H9 (cell line): ENCODE data around the gene DUS4L. TPM values are rescaled to one million over a fixed set of nuclear protein-coding genes. Genes with fewer than 3 reads are reported as not detected.

ENCODE experiments used
- DNase-seq: peaks from one replicate; pipeline ENCODE4 v3.0.0-alpha.2; 2017
- H2AFZ ChIP-seq: one replicate; pipeline ENCODE4 v1.6.1; 2013; ENCODE audit warnings: mild to moderate bottlenecking, low read length, control low read depth, moderate library complexity
- H2AK5ac ChIP-seq: 2 replicates; pipeline ENCODE4 v1.6.1; 2013; ENCODE audit warnings: low read length, control low read depth, mixed read lengths; ENCODE audit not compliant: insufficient read length
- H2BK120ac ChIP-seq: one replicate; pipeline ENCODE4 v1.6.1; 2013; ENCODE audit warnings: low read depth, mild to moderate bottlenecking, low read length, control low read depth, inconsistent platforms; ENCODE audit not compliant: poor library complexity, severe bottlenecking
- H2BK12ac ChIP-seq: 2 replicates; pipeline ENCODE4 v1.6.1; 2013; ENCODE audit warnings: low read length, control low read depth, mixed read lengths, low read depth; ENCODE audit not compliant: insufficient read length
- H2BK15ac ChIP-seq: 2 replicates; pipeline ENCODE4 v1.6.1; 2013; ENCODE audit warnings: low read depth, low read length, control low read depth
- H2BK20ac ChIP-seq: one replicate; pipeline ENCODE4 v1.6.1; 2013; ENCODE audit warnings: low read depth, mild to moderate bottlenecking, low read length, control low read depth, inconsistent platforms; ENCODE audit not compliant: poor library complexity, severe bottlenecking
- H2BK5ac ChIP-seq: 2 replicates; pipeline ENCODE4 v1.6.1; 2013; ENCODE audit warnings: low read length, control low read depth, mixed read lengths; ENCODE audit not compliant: insufficient read length
- H3K14ac ChIP-seq: 2 replicates; pipeline ENCODE4 v1.6.1; 2013; ENCODE audit warnings: low read length, control low read depth; ENCODE audit not compliant: insufficient read depth
- H3K18ac ChIP-seq: 2 replicates; pipeline ENCODE4 v1.6.1; 2013; ENCODE audit warnings: low read depth, mild to moderate bottlenecking, mixed read lengths, low read length, control low read depth; ENCODE audit not compliant: insufficient read length
- H3K23ac ChIP-seq: 2 replicates; pipeline ENCODE4 v1.6.1; 2013; ENCODE audit warnings: low read length, control low read depth, mixed read lengths, low read depth; ENCODE audit not compliant: insufficient read length
- H3K23me2 ChIP-seq: 2 replicates; pipeline ENCODE4 v1.6.1; 2013; ENCODE audit warnings: low read depth, mild to moderate bottlenecking, mixed read lengths, low read length, control low read depth; ENCODE audit not compliant: insufficient read length, poor library complexity, severe bottlenecking
- H3K27ac ChIP-seq: 2 replicates; pipeline ENCODE4 v1.5.1; 2013; ENCODE audit warnings: low read length, control low read depth, mixed read lengths, low read depth; ENCODE audit not compliant: insufficient read length
- H3K27me3 ChIP-seq: 2 replicates; pipeline ENCODE4 v1.6.1; 2013; ENCODE audit warnings: low read length, control low read depth, inconsistent platforms; ENCODE audit not compliant: insufficient read depth
- H3K4ac ChIP-seq: 2 replicates; pipeline ENCODE4 v1.6.1; 2013; ENCODE audit warnings: low read depth, mild to moderate bottlenecking, control low read depth, inconsistent platforms, low read length, moderate library complexity
- H3K4me1 ChIP-seq: 2 replicates; pipeline ENCODE4 v1.6.1; 2013; ENCODE audit warnings: low read length, control low read depth, inconsistent platforms; ENCODE audit not compliant: insufficient read depth
- H3K4me2 ChIP-seq: 2 replicates; pipeline ENCODE4 v1.6.1; 2013; ENCODE audit warnings: low read length, control low read depth, mixed read lengths; ENCODE audit not compliant: insufficient read length, insufficient read depth
- H3K56ac ChIP-seq: 2 replicates; pipeline ENCODE4 v1.6.1; 2013; ENCODE audit warnings: low read depth, mild to moderate bottlenecking, mixed read lengths, low read length, control low read depth; ENCODE audit not compliant: insufficient read length
- H3K79me1 ChIP-seq: 2 replicates; pipeline ENCODE4 v1.6.1; 2013; ENCODE audit warnings: low read depth, mild to moderate bottlenecking, moderate library complexity, low read length, control low read depth, inconsistent platforms; ENCODE audit not compliant: insufficient read depth, poor library complexity, severe bottlenecking
- H3K79me2 ChIP-seq: 2 replicates; pipeline ENCODE4 v1.6.1; 2013; ENCODE audit warnings: low read length, control low read depth, inconsistent platforms; ENCODE audit not compliant: insufficient read depth
- H3K9ac ChIP-seq: 2 replicates; pipeline ENCODE4 v1.6.1; 2013; ENCODE audit warnings: low read length, control low read depth, mixed read lengths; ENCODE audit not compliant: insufficient read length; ENCODE audit errors: extremely low read depth
- H3K9me3 ChIP-seq: one replicate; pipeline ENCODE4 v1.6.1; 2013; ENCODE audit warnings: low read depth, low read length, inconsistent platforms; ENCODE audit not compliant: control insufficient read depth
- H3T11ph ChIP-seq: one replicate; pipeline ENCODE4 v1.6.1; 2013; ENCODE audit warnings: mild to moderate bottlenecking, low read length, control low read depth, inconsistent platforms
- H4K20me1 ChIP-seq: one replicate; pipeline ENCODE4 v1.6.1; 2013; ENCODE audit not compliant: control insufficient read depth, insufficient read length, insufficient read depth
- H4K5ac ChIP-seq: 2 replicates; pipeline ENCODE4 v1.6.1; 2013; ENCODE audit warnings: low read depth, mild to moderate bottlenecking, mixed read lengths, low read length, control low read depth; ENCODE audit not compliant: insufficient read length
- H4K8ac ChIP-seq: replicated peaks from 2 replicates; pipeline ENCODE4 v1.6.1; 2013; ENCODE audit warnings: low read length, control low read depth, mixed read lengths, low read depth; ENCODE audit not compliant: insufficient read length
- H4K91ac ChIP-seq: 2 replicates; pipeline ENCODE4 v1.6.1; 2013; ENCODE audit warnings: low read depth, mild to moderate bottlenecking, moderate library complexity, mixed read lengths, low read length, control low read depth; ENCODE audit not compliant: insufficient read length
- H3K27ac Mint-ChIP-seq, 3 experiments: 2 replicates in 2 of 3; 3 replicates in 1 of 3; pipeline ENCODE4 v1.8.0; 2020 to 2021; ENCODE audit warnings: mixed read lengths in 3 of 3, mild to moderate bottlenecking in 1 of 3, moderate library complexity in 1 of 3
- H3K27me3 Mint-ChIP-seq: 2 replicates; pipeline ENCODE4 v1.8.0; 2021; ENCODE audit warnings: low read depth, mild to moderate bottlenecking, moderate library complexity, mixed read lengths
- H3K36me3 Mint-ChIP-seq, 3 experiments: 2 replicates in 2 of 3; 3 replicates in 1 of 3; pipeline ENCODE4 v1.8.0; 2020 to 2021; ENCODE audit warnings: low read depth in 3 of 3, mixed read lengths in 3 of 3; ENCODE audit not compliant: insufficient read depth in 1 of 3
- H3K4me1 Mint-ChIP-seq, 2 experiments: 2 replicates each; pipeline ENCODE4 v1.8.0; 2020; ENCODE audit warnings: mixed read lengths in 2 of 2
- H3K4me3 Mint-ChIP-seq, 2 experiments: 2 replicates in 1 of 2; 3 replicates in 1 of 2; pipeline ENCODE4 v1.8.0; 2020 to 2021; ENCODE audit warnings: mild to moderate bottlenecking in 2 of 2, mixed read lengths in 2 of 2, moderate library complexity in 1 of 2
- H3K9me3 Mint-ChIP-seq, 2 experiments: 2 replicates in 1 of 2; 3 replicates in 1 of 2; pipeline ENCODE4 v1.8.0; 2020; ENCODE audit warnings: mild to moderate bottlenecking in 2 of 2, mixed read lengths in 2 of 2, moderate library complexity in 1 of 2
- WGBS: extraction: QIAGEN DNeasy Blood & Tissue Kit; methylation state at CpG from one replicate; pipeline ENCODE4 v1.1.7; 2013; ENCODE audit warnings: missing lambda C conversion rate, low lambda C conversion rate, mixed read lengths; ENCODE audit not compliant: insufficient read length; ENCODE audit errors: extremely low coverage; 5-methylcytosine and 5-hydroxymethylcytosine counted together
- total RNA-seq: library from RNA; stranded (reverse); gene quantifications from 2 replicates; pipeline ENCODE4 v1.2.1, GENCODE V29; 2021
- TF ChIP-seq, protein P1 (sequence below): fragments of 200-600 bp; sonication (generic); conservative IDR thresholded peaks from 3 replicates; pipeline ENCODE4 v1.8.0; 2021; ENCODE audit warnings: antibody characterized with exemption, mild to moderate bottlenecking

Gene DUS4L
- total RNA-seq, 1 experiment from 2014 or later: 10.8 TPM

DNA sequence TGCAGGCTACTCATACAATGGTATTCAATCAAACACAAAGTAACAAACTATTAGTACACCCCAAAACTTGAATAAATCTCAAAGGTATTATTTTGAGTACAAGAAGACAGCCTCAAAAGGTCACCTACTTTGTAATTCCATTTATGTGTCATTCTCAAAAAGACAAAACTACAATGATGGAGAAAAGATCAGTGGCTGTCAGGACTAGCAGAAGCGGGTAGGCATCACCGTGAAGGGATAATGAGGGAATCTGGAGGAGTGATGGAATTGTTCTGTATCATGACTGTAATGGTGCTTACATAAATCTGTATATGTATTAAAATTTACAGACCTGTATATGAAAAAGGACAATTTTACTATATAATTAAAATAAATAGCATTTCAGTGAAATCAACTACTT, 37.1 kb upstream of the DUS4L start:
- Histone ChIP-seq H2BK120ac (no peak overlapping the region), H3K9ac (no peak overlapping the region), H2BK15ac (no peak overlapping the region), H4K8ac (no peak overlapping the region), H4K91ac (no peak overlapping the region), H2BK12ac (no peak overlapping the region), H3K9me3 (no peaks in the 10 kb centered on the region), H3K27ac (no peak overlapping the region), H4K5ac (no peak overlapping the region), H3K4me1 (no peaks in the 10 kb centered on the region; the same call in 1 of the 2 replicates), H3K27me3 (no peaks in the 10 kb centered on the region), H2BK20ac (no peak overlapping the region), H3K56ac (no peak overlapping the region), H3K18ac (no peak overlapping the region), H3K79me1 (no peaks in the 10 kb centered on the region), H3K23me2 (no peaks in the 10 kb centered on the region), H3K4ac (no peak overlapping the region), H3T11ph (no peak overlapping the region), H4K20me1 (no peaks in the 10 kb centered on the region), H2BK5ac (no peak overlapping the region), H2AK5ac (no peak overlapping the region), H3K14ac (no peak overlapping the region), H3K4me2 (no peak overlapping the region), H3K23ac (no peak overlapping the region), H2AFZ (no peak overlapping the region), H3K79me2 (no peaks in the 10 kb centered on the region; the same call in 1 of the 2 replicates)
- Mint-ChIP-seq H3K36me3 (peaks cover 7 to 15% (median 14%) of the 10 kb centered on the region in 3 experiments), H3K4me1 (peaks cover 11 to 13% of the 10 kb centered on the region in 2 experiments), H3K9me3 (peaks cover 2 to 5% of the 10 kb centered on the region in 2 experiments; a peak in 3 of 5 replicates), H3K4me3 (no peak overlapping the region), H3K27me3 (no peaks in the 10 kb centered on the region), H3K27ac (no peak overlapping the region)
- TF ChIP-seq, protein P1, sequence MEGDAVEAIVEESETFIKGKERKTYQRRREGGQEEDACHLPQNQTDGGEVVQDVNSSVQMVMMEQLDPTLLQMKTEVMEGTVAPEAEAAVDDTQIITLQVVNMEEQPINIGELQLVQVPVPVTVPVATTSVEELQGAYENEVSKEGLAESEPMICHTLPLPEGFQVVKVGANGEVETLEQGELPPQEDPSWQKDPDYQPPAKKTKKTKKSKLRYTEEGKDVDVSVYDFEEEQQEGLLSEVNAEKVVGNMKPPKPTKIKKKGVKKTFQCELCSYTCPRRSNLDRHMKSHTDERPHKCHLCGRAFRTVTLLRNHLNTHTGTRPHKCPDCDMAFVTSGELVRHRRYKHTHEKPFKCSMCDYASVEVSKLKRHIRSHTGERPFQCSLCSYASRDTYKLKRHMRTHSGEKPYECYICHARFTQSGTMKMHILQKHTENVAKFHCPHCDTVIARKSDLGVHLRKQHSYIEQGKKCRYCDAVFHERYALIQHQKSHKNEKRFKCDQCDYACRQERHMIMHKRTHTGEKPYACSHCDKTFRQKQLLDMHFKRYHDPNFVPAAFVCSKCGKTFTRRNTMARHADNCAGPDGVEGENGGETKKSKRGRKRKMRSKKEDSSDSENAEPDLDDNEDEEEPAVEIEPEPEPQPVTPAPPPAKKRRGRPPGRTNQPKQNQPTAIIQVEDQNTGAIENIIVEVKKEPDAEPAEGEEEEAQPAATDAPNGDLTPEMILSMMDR: no peak
- WGBS: no CpG with 5 or more reads among the region's 2 CpGs
- DNase-seq: no peak
